ENCODE results near the gene MYO15A.
"Not testable (repeated sequence)": the region's sequence is repeated elsewhere in the genome, so short reads cannot be mapped to it uniquely, and the experiment has no call there.

MYO15A gene

DNA sequence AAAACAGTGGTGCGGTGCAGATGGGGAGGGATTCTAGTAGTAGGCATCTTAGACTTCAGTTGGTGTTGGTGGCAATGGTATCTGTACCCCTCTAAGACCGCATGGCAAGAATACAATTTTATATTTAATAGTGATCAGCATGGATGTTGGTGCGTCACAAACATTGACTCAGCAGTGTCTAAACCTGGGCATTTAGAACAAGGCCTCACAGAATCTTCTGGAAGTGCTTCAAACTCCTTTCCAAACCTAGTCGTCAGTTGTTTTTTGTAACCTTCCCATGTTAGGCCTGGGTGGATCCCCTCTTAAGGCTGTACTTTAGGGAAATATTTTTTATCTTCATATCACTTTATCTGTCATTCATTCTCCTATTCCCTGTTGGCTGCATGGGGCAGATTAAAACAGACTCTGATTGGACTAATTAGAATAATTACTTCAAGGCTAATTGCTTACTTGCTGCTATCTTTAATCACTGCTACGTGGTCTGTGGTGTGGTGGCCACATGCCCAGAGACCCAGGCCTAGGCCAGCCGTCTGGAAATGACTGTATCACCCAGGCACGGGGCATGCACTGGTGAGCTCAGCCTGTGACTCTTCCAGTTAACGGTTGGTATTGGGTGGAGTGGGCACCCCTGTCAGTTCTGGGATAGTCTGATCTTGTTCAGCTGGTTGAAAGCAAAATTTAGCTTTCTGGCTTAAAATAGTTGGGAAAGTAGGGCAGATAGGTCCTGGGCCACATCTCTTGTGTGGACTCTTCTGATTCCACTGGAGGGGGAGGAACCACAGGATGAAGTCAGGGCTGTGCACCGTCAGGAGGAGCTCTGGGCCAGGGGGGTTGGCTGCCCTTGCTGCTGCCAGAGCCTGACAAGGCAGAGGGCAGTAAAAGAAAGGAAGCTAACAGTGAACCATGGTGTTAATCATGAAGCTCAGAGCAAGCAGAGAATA lies 79.5 kb downstream of the MYO15A start:
- DNase-seq = no peak

DNA sequence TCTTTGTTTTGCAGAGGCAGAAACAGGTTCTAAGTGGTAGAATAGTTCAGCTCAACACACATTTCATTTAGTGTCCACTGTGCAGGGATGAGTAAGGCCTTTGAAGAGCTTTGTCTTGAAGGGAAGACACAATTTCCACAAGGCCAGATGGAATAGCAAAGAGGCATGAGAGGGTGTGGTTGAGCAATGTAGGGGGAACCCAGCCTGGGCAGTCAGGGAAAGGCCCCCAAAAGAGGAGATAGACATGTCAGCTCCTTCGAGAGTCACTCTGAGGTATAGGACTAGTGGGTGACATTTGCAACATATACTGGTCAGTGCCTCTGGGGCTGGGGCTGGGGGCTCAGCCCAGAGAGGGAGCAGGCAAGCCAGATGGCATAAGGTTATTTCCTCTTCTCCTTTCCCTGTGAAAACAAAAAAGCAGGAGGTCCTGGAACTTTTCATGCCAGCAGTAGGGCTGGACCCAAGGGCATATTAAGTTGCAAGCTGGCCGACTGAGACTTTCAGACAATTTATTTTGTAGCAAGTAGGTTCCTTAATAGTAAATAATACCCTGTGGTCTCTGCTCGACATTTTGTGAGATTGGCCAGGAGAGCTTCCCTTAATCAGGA lies 82.2 kb downstream of the MYO15A start:
- DNase-seq = no peak

DNA sequence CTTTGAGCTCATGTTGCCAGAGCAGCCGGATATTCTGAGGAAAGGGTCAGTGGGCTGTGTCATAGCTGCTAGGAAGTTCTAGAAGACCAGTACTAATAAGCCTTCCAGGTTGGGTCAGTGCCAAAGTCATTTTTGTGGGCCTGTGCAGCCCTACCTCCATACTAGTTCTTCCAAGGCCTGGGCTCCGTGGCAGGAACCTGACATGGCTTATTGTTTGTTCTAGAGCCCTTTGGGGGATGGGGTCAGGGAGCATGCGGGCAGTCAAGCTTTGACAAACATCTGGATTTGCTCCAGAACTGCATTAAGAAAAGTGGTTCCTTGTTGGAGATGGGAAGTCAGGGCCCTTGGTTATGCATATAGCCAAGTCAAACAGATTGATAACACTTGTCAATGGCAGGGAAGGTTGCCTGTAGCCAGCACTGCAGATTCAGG lies 82.7 kb downstream of the MYO15A start:
- DNase-seq = no peak

DNA sequence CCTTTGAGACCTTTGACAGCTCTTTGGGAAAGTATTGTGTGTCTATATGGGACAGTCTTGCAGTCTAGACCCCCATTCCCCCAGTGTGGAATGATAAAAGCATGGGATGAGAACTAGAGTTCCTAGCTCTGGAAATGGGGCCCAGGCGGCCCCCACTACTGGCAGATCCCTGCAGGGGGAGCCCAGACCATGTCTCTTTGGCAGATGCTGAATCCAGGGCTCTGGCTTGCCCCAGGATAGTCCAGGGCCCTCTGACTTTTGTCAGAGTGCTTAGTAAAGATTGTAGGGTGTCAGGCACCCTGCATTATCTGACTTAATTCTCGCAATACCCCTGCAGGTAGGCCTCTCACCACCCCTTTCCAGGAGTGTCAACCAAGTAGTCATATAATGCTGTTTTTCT lies 83.4 kb downstream of the MYO15A start:
- no peak for DNase-seq

DNA sequence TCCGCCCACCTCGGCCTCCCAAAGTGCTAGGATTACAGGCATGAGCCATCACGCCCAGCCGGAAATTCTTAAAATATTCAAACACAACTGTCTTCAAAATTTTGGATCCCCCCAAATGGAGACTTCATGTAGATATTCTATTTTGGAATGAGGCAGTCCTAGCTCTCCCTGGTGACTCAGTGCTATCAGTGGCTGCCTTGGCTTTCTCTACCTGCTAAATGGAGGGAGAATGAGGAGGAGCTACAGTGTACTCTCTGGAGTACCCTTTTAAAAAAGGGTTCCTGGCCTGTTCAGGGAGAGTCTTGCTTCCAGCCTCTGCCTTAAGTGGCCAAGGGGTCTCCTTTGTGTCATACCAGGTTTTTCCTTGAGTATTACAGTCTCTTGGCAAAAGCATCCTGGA lies 85.8 kb downstream of the MYO15A start:
- DNase-seq = no peak

DNA sequence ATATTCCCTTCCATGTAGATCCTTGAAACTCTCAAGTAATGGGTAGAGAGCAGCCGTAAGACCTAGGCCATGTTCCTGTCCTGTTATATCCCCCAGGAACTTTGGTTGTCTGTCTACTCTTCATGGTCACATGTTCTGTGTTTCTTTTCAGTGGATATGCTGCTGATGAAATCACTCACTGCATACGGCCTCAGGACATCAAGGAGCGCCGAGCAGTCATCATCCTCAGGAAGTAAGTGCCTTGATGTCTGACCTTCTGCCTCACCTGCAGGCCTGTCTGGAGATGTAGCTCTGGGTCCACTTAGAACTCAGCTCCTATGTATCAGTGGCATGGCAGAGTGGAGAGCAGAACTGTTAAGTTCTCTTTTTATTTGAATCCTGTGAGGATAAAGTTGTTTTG lies 86.2 kb downstream of the MYO15A start:
- no peak for DNase-seq

DNA sequence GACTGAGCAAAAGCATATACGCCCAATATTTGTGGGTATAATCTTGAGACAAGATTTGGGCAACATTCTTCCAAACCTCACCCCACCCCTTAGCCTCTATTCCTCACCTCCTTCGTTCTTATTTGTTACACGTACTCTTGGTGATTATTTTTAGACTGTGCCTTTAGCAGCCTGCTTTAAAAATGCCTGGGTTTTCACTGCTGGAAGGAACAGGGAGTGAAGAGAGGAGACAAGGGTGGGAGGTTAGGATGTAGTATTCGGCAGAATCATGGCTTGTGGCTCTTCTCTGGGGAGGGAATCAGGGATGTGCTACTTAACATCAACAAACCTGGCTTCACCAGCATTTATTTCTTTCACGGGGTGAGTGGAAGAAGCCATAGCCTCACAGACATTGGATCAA lies 86.7 kb downstream of the MYO15A start:
- no peak for DNase-seq

DNA sequence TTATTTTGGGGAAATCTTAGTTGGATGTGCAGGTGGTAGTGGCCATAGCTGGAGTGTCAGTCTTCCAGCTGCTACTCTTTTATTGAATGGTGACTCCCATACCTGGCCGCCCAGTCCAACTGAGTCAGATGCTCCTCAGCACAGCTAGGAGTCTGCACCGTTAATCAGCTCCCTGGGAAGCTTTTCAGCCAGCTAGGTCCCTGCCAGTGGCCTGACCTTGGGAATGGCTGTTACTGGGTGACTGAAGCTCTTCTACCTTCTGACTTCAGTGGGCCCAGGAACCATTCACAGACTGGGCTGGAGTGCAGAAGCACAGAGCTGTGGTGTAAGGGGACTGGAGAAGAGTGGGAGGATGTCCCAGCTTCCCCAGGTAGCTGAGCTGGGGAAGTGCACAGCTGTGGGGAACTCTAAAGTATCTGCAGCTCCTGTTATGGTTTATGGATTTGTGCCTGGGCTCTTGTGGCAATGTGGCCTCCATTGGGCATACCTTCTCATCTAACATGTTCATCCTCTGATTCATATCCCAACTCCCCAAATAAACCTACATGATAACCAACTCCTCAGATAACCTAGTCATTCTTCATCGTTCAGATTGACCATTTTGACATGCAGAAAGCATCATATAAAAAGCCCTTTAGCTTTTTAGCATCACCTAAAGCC lies 89.1 kb downstream of the MYO15A start:
- DNase-seq = no peak

DNA sequence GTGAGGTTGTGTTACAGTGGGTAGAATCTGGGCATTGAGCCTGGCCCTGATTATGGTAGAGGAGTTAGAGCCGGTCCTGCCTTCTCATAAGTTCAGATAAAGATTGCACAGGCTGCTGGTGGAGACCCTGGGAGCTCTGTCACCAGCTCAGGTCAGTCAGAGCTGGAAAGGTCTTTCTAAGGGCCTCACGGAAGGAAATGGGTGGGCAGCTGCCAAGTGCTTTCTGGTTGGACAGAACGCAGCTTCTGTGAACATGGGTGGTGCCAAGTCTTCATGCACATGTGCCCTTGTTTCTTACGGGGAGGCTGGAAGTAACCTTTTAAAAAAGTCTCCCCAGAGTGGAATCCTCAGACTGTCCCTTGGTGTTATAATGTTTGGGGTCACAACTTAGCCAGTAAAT lies 90.0 kb downstream of the MYO15A start:
- no peak for DNase-seq

DNA sequence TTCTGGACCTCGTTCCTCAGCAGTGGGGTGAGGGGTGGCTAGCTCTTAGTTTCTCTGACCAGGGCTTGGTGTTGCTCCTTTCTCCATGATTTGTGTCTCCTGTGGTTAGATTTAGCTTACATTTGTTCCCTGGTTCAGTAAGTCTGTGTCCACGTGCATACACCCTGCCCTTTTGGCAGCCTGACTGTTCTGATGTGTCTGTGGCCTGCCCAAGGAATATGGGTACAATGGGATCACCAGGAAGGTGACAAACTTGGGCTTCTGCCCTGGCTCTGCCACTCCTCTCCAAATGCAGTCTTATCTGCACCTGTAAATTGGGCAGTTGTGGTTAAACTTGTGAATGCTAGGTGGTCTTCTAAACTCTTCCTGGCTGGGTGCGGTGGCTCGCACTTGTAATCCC lies 92.6 kb downstream of the MYO15A start:
- DNase-seq = no peak

DNA sequence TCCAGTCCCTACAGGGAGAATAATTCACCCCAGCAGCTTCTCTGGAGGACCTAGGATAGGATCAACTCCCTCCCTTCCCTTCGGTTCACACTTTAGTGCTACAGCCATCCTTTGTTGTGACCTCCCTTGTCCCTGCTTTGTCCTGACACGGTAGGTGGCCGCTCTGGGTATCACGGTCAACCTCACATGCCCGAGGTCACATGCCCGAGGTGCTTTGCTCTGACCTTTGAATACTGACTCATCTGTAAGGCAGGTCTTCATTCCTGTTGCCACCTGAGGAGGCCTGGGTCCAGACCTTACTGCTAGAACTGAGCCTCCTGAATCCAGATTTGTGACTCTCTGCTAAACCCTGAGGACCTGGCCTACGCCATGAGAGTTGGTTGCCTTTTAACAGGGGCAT lies 94.8 kb downstream of the MYO15A start:
- no peak for DNase-seq

DNA sequence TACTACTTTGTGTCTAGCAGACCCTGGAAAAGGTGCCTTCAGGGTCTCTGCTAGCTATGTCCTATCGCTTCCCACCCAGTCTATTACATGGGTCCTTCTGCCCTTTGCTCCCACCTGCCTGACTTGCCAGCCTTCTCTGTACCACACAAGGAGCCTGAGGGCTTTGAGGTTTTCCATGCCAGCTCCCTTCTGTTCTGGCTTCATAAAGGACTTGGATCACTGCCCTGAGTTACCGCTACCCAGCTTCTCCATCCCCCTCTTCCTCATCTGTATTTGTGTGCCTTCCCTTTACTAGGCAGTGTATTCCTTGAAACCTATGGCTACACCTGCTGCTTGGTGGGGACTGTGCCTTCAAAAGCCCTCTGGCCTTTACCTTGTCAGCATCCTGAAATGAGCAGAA lies 97.3 kb downstream of the MYO15A start:
- DNase-seq = no peak

DNA sequence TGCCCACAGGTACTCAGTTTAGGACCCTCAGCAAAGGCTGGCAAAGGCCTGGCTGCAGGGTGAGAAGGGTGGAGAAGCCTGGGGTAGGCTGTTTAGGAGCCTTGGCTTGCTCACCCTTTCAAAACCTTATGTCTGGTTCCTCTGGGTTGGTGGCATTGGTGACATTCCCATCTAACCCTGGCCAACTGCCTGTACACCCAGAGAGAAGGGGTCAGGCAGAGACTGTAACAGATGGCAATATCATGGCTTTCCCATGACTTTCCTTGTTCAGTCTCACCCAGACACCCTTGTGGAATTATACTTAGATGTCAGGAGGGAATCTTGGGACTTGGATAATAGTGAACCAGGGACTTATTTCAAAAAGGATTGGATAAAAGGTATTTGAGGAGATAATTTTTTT lies 98.4 kb downstream of the MYO15A start:
- no peak for DNase-seq

DNA sequence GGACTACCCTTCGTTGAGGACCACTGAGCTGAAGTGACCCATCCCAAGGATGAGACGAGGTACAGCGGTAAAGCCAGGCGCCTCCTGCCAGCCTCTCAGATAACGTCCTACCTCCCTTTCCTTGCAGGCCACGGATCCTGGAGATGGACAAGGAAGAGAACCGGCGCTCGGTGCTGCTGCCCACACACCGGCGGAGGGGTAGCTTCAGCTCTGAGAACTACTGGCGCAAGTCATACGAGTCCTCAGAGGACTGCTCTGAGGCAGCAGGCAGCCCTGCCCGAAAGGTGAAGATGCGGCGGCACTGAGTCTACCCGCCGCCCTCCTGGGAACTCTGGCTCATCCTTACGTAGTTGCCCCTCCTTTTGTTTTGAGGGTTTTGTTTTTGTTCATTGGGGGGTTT lies 99.5 kb downstream of the MYO15A start:
- DNase-seq = no peak

DNA sequence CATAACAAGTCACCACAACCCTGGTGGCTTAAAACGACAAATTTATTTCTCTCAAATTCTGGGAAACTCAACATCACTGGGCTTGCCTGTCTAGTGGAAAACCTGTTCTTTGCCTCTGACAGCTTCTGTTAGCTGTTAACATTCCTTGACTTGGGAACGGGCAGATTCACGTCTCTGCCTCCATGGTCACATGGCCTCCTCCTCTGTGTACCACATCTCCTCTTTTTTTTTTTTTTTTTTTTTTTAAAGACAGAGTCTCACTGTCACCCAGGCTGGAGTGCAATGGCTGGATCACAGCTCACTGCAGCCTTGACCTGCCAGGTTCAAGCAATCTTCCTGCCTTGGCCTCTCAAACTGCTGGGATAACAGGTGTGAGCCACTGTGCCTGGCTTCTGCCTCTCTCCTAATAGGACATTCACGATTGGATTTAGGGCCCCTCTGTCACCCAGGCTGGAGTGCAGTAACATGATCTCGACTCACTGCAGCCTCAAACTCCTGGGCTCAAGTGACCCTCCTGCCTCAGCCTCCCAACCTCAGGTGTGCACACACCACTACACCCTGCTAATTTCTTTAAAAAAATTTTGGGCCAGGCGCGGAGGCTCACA lies 105.2 kb downstream of the MYO15A start:
- peak; percentile 35 for DNase-seq

DNA sequence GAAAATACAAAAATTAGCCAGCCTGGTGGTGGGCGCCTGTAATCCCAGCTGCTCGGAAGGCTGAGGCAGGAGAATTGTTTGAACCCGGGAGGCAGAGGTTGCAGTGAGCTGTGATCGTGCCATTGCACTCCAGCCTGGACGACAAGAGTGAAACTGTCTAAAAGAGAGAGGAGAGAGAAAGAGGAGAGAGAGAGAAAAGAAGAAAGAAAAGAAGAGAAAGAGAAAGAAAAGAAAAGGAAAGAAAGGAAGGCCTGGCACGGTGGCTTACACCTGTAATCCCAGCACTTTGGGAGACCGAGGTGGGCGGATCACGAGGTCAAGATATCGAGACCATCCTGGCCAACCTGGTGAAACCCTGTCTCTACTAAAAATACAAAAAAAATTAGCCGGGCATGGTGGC lies 108.3 kb downstream of the MYO15A start:
- DNase-seq = not testable (repeated sequence)

DNA sequence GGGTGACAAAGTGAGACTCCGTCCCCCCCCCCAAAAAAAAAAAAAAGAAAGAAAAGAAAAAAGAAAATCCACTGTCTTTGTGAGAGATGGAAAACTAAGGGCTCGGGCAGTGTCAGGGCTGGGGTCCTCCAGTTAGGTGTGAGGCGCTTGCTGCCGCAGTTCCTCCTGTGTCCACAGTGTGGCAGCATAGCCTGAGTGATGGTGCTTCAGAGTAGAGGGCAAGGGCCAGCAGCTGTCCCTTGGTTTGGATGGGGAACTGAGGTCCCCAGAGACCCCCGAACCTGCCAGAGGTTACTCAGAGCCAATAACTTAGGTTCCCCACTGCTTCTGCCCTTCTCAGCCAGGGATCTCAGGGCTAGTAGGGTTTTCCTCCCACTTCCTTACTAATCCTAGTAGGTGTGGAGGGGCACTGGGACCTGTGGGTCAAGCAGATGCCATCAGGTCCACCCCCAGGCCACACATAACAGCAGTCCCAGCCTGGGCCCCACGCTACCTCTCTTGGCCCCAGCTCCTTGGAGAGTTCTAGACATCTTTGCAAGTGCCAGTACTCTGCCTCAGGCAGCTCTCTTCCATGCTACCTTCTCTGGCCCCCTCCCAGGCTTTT lies 109.0 kb downstream of the MYO15A start:
- peak; percentile 87 for DNase-seq

DNA sequence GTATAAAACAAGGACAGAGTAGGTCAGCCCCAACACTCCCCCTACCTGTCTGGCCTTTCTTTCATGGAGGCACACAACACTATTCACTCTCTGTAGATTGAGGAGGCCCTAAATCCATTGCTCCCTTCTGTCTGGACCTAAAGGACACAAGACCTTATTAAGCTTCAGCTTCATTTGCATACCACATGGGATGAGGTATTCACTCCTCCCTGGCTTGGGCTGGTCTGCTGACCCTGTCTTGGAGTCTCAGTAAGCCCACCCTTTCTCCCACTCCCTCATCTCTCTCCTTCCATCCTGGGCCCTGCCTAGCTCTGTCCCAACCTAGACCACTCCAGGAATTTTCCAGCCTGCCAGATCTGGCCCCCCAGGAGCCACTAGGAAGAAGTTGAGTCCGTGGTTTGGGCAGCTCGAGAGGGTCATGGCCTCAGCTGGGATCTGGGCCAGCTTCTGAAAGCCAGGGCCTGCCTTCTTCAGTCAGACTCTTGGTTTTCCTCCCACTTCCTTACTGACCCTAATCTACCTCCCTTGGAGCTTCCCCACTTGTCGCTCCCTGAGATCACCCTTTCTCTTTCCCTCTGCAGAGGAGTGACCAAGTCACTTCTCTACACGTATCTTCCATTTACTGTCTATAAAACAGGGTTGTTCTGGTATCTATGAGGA lies 110.3 kb downstream of the MYO15A start:
- no peak for DNase-seq

DNA sequence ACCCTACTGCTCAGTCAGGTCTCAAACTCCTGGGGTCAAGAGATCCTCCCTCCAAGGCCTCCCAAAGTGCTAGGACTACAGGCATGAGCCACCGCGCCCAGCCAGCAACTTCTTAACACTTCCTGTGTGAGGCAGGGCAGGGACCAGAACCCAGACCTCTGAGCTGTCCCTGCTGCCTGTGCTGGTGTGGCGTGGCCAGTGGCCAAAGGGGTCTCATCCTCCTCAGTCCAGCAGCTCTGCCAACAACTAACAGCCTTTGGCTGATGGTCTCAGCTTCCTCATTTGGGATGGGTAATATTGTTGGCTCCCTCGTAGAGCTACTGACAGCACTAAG lies 115.5 kb downstream of the MYO15A start:
- DNase-seq = no peak

DNA sequence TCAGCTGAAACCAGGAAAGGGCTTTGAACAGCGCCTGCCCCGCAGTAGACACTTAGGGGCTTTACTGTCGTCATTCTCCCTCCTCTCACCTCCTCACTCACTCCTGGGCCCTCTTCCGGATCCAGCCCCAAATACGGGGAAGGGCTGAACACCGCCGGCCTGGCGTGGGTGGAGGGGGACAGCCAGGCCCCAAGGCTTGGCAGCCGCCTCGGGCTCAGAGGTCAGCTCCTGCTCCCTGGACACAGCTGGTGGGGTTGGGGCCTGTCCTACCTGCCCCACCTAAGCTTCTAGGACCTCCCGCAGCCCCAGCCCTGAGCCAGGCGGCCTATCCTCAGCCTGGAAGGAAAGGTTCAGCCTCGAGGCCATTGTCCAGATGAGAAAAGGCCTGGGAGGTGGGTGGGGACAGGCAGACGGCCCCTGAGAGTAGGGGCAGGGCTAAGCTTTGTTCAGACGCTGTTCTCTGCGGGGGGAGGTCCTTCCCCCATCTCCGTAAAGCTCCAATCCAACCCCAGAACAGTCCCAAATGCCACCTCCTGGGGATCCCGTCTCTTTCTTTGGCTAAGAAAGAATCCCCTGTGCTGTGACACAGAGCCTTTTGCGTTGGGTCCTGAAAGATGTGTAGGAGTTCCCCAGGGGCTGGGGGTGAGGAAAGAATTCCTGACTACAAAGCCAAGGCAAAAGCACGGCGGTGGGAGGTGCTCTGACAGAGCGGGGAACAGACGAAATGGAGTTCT lies 116.0 kb downstream of the MYO15A start:
- DNase-seq = peak; percentile 66

DNA sequence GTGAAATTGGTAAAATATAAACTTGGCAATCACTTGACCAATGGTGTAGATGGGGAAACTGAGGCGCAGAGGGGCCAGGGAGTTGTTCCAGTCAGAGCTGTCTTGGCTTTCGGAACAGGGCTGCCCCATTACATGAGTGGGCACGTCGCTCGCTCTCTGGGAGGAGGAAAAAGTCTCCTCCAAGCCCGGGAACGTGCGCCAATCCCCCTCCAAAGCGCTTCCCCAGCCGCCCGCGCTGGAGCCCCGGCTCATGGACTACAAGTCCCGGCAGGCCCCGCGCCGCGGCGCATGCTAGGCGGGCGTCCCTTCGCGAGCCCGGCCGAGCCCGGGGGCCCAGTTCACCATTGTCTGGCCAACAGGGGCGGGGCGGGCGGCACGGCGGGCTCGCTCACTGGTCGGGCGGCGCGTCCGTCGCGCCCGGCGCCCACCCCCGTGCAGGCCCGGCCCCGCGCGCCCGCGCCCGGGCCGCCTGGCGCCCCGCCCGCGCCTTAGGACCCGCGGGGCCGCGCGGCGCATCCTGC lies 116.6 kb downstream of the MYO15A start, which contains the start of gene LLGL1:
TSS of gene LLGL1 (plus strand) at position 515 of the 521 bp plus-strand sequence. CDS start 48 bp downstream, outside the sequence.
- peak; percentile 99 for DNase-seq
